K562 (cell line): ENCODE measurements around the gene SRPK1. TPM values are rescaled to one million over a fixed set of nuclear protein-coding genes. Genes with fewer than 3 reads are reported as not detected.

ENCODE experiments used
- DPF2 ChIP-seq: fragments of 450-650 bp; IDR thresholded peaks from 2 replicates; pipeline ENCODE4 v1.6.1; 2016
- ELF4 ChIP-seq: fragments of 450-650 bp; formaldehyde crosslinking; IDR thresholded peaks from 2 replicates; pipeline ENCODE4 v1.4.0; 2022; ENCODE audit warnings: missing genetic modification characterization
- EP400 ChIP-seq: fragments of 450-650 bp; IDR thresholded peaks from 2 replicates; pipeline ENCODE4 v1.6.1; 2017; ENCODE audit warnings: antibody characterized with exemption, mild to moderate bottlenecking, moderate library complexity
- GTF2F1 ChIP-seq: IDR thresholded peaks from 2 replicates; pipeline ENCODE4 v1.6.1; 2011; ENCODE audit warnings: low read depth, low read length, improper control_type of control experiment
- HDGF ChIP-seq: fragments of 450-650 bp; IDR thresholded peaks from 2 replicates; pipeline ENCODE4 v1.6.1; 2016
- HNRNPL ChIP-seq: fragments of 200-400 bp; formaldehyde crosslinking; IDR thresholded peaks from 2 replicates; pipeline ENCODE4 v1.6.1; 2017; ENCODE audit warnings: low read depth, mild to moderate bottlenecking, low read length
- MCM5 ChIP-seq: fragments of 450-650 bp; IDR thresholded peaks from 2 replicates; pipeline ENCODE4 v1.6.1; 2016; ENCODE audit warnings: low read depth
- NR2C2 ChIP-seq, 2 experiments: fragments of 200-800 bp in 1 of 2; sonication (Bioruptor generic) in 1 of 2; sonication (generic) in 1 of 2; formaldehyde crosslinking in 1 of 2; IDR thresholded peaks; 2 replicates each; pipeline versions ENCODE4 v1.6.1 to v1.8.0; 2016 to 2022; ENCODE audit warnings: mild to moderate bottlenecking in 1 of 2, missing compliant biosample characterization in 1 of 2, missing genetic modification characterization in 1 of 2, missing genetic modification reagents in 1 of 2
- RB1 ChIP-seq: fragments of 450-650 bp; IDR thresholded peaks from 2 replicates; pipeline ENCODE4 v1.6.1; 2017; ENCODE audit warnings: low read depth, mild to moderate bottlenecking
- RCOR1 ChIP-seq, 2 experiments: IDR thresholded peaks; 2 replicates each; pipeline ENCODE4 v1.6.1; 2012; ENCODE audit warnings: low read depth in 2 of 2, low read length in 2 of 2, borderline replicate concordance in 1 of 2, improper control_type of control experiment in 1 of 2
- SAP30 ChIP-seq: fragments of 200-600 bp; sonication (generic); IDR thresholded peaks from 2 replicates; pipeline ENCODE4 v1.6.1; 2012; ENCODE audit warnings: borderline replicate concordance, low read depth, mild to moderate bottlenecking, moderate library complexity, low read length, control low read depth, inconsistent platforms; ENCODE audit not compliant: insufficient read depth, poor library complexity, severe bottlenecking
- SOX6 ChIP-seq: fragments of 450-650 bp; IDR thresholded peaks from 2 replicates; pipeline ENCODE4 v1.6.1; 2014; ENCODE audit warnings: mild to moderate bottlenecking
- SRSF3 ChIP-seq: fragments of 200-400 bp; formaldehyde crosslinking; IDR thresholded peaks from 2 replicates; pipeline ENCODE4 v1.6.1; 2016; ENCODE audit warnings: mild to moderate bottlenecking, low read length, moderate library complexity; ENCODE audit not compliant: insufficient read depth
- SRSF9 ChIP-seq: fragments of 200-400 bp; formaldehyde crosslinking; IDR thresholded peaks from 2 replicates; pipeline ENCODE4 v1.6.1; 2017; ENCODE audit warnings: low read depth, low read length, borderline replicate concordance
- TAF9B ChIP-seq: fragments of 450-650 bp; IDR thresholded peaks from 2 replicates; pipeline ENCODE4 v1.6.1; 2018; ENCODE audit warnings: mild to moderate bottlenecking; ENCODE audit not compliant: partially characterized antibody
- U2AF2 ChIP-seq: fragments of 200-400 bp; formaldehyde crosslinking; optimal IDR thresholded peaks from 2 replicates; pipeline ENCODE3; 2017; ENCODE audit warnings: low read depth, mild to moderate bottlenecking, low read length
- ZBTB26 ChIP-seq: fragments of 450-650 bp; formaldehyde crosslinking; IDR thresholded peaks from 2 replicates; pipeline ENCODE4 v1.4.0; 2022; ENCODE audit warnings: missing genetic modification characterization
- ZBTB7A ChIP-seq: IDR thresholded peaks from 2 replicates; pipeline ENCODE4 v1.6.1; 2011; ENCODE audit warnings: low read depth, mild to moderate bottlenecking, low read length, moderate library complexity, borderline replicate concordance; ENCODE audit not compliant: control insufficient read depth
- ZFPM2 ChIP-seq: fragments of 250-450 bp; sonication (Bioruptor Pico); IDR thresholded peaks from 2 replicates; pipeline ENCODE4 v1.5.1; 2022; ENCODE audit warnings: mild to moderate bottlenecking
- ZNF146 ChIP-seq: IDR thresholded peaks from one replicate; pipeline ENCODE4 v1.6.1; 2018; ENCODE audit warnings: missing compliant biosample characterization; ENCODE audit not compliant: unreplicated experiment
- ZNF23 ChIP-seq: fragments of 250-450 bp; sonication (Bioruptor Pico); IDR thresholded peaks from 2 replicates; pipeline ENCODE4 v1.4.0; 2020; ENCODE audit warnings: mild to moderate bottlenecking
- ZNF263 ChIP-seq: sonication (generic); formaldehyde crosslinking; IDR thresholded peaks from 2 replicates; pipeline ENCODE4 v1.8.0; 2022; ENCODE audit warnings: mild to moderate bottlenecking, missing genetic modification reagents, borderline replicate concordance
- ZNF431 ChIP-seq: sonication (generic); formaldehyde crosslinking; IDR thresholded peaks from 2 replicates; pipeline ENCODE4 v1.8.0; 2022; ENCODE audit warnings: mild to moderate bottlenecking, missing genetic modification reagents
- polyA plus RNA-seq, 8 experiments: library from polyadenylated mRNA; depleted of rRNA in 4 of 8; stranded (reverse) in 5 of 8; unstranded in 3 of 8; fragments of >200 nt; fragmentation: Nextera tagmentation in 2 of 8; fragmentation: Illumina TruSeq in 1 of 8; extraction: Ambion mirVana in 2 of 8; extraction: Trizol in 1 of 8; gene quantifications; 2 replicates each; pipeline versions ENCODE4 v1.2.1 to v1.2.3, GENCODE V29; 2011 to 2014; ENCODE audit warnings: inconsistent platforms in 1 of 8, missing spikeins in 1 of 8
- total RNA-seq, 7 experiments: library from RNA; depleted of rRNA in 6 of 7; stranded (reverse); fragments of >200 nt in 6 of 7; fragmentation: Illumina TruSeq in 2 of 7; extraction: Trizol in 2 of 7; gene quantifications; 2 replicates each; pipeline versions ENCODE4 v1.2.1 to v1.2.3, GENCODE V29; 2011 to 2021; ENCODE audit warnings: low replicate concordance in 1 of 7
- TF ChIP-seq, protein P1 (sequence below): sonication (generic); formaldehyde crosslinking; IDR thresholded peaks from 2 replicates; pipeline ENCODE4 v1.4.0; 2020; ENCODE audit warnings: mild to moderate bottlenecking, missing genetic modification reagents
- TF ChIP-seq, protein P2 (sequence below): fragments of 200-800 bp; sonication (Bioruptor generic); IDR thresholded peaks from 2 replicates; pipeline ENCODE4 v1.6.1; 2017; ENCODE audit warnings: missing genetic modification characterization, missing compliant biosample characterization

The SRPK1 gene
- total and polyA plus RNA-seq, 9 of the 15 experiments (the other 6 are each of a cell fraction or from before 2014, with no cell fraction given): 99.6 to 185 (median 159) TPM

- TF ChIP-seq ZBTB26 (CRISPR knock-in tag): no peak
- TF ChIP-seq, protein P1, sequence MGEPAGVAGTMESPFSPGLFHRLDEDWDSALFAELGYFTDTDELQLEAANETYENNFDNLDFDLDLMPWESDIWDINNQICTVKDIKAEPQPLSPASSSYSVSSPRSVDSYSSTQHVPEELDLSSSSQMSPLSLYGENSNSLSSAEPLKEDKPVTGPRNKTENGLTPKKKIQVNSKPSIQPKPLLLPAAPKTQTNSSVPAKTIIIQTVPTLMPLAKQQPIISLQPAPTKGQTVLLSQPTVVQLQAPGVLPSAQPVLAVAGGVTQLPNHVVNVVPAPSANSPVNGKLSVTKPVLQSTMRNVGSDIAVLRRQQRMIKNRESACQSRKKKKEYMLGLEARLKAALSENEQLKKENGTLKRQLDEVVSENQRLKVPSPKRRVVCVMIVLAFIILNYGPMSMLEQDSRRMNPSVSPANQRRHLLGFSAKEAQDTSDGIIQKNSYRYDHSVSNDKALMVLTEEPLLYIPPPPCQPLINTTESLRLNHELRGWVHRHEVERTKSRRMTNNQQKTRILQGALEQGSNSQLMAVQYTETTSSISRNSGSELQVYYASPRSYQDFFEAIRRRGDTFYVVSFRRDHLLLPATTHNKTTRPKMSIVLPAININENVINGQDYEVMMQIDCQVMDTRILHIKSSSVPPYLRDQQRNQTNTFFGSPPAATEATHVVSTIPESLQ: peak; percentile 98
- peak; percentile 66; the same call in 1 of the 2 replicates for TF ChIP-seq RB1
- no peak for TF ChIP-seq SRSF3
- no peak for TF ChIP-seq MCM5
- TF ChIP-seq U2AF2: no peak
- TF ChIP-seq ZNF23 (CRISPR knock-in tag): no peak
- TF ChIP-seq ZNF146 (CRISPR knock-in tag): no peak
- no peak for TF ChIP-seq DPF2
- TF ChIP-seq HNRNPL: no peak
- peak; percentile 84 for TF ChIP-seq ZNF263
- TF ChIP-seq HDGF: no peak
- no peak for TF ChIP-seq SRSF9
- peak in 1 of 2 experiments; percentile 84; a peak in 2 of 4 replicates for TF ChIP-seq RCOR1 (IDR thresholded peaks at IDR 0.05; ENCODE audit: borderline replicate concordance in 1 of 2, low read depth in 2 of 2, low read length in 2 of 2)
- no peak for TF ChIP-seq ZFPM2 (CRISPR knock-in tag)
- TF ChIP-seq SAP30: peak; percentile 70
- peak; percentile 69 for TF ChIP-seq NR2C2 (CRISPR knock-in tag; IDR thresholded peaks at IDR 0.05)
- no peak for TF ChIP-seq NR2C2 (tag; IDR thresholded peaks at IDR 0.05)
- TF ChIP-seq ELF4 (CRISPR knock-in tag): no peak
- TF ChIP-seq ZNF431 (CRISPR knock-in tag): peak; percentile 66; the same call in 1 of the 2 replicates
- no peak for TF ChIP-seq SOX6
- TF ChIP-seq EP400: no peak
- peak; percentile 93 for TF ChIP-seq ZBTB7A
- TF ChIP-seq TAF9B: no peak
- no peak for TF ChIP-seq GTF2F1
- TF ChIP-seq, protein P2, sequence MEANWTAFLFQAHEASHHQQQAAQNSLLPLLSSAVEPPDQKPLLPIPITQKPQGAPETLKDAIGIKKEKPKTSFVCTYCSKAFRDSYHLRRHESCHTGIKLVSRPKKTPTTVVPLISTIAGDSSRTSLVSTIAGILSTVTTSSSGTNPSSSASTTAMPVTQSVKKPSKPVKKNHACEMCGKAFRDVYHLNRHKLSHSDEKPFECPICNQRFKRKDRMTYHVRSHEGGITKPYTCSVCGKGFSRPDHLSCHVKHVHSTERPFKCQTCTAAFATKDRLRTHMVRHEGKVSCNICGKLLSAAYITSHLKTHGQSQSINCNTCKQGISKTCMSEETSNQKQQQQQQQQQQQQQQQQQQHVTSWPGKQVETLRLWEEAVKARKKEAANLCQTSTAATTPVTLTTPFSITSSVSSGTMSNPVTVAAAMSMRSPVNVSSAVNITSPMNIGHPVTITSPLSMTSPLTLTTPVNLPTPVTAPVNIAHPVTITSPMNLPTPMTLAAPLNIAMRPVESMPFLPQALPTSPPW (CRISPR knock-in tag): peak; percentile 88
Observed at GRCh38 chr6:35804996-35805736, 115.7 kb downstream of the SRPK1 start, which contains the start of gene LHFPL5 (continued).
